HT-29 (cell line): ENCODE results near the gene NR6A1. TPM values are rescaled to one million over a fixed set of nuclear protein-coding genes. Genes with fewer than 3 reads are reported as not detected.

Experiments
- DNase-seq: peaks from one replicate; pipeline ENCODE4 v3.0.0-alpha.2; 2015; ENCODE audit warnings: low spot score
- total RNA-seq: library from RNA; depleted of rRNA; stranded (reverse); fragments of >200 nt; shearing (Covaris generic); gene quantifications from 2 replicates; pipeline ENCODE4 v1.2.3, GENCODE V29; 2014

Gene NR6A1
- total RNA-seq, 1 experiment from 2014 or later: 4.7 TPM

GRCh38 chr9:124660341-124660801 is 110.7 kb downstream of the NR6A1 start:
- DNase-seq: peak; percentile 70

- DNase-seq: peak; percentile 83
These were observed 111.9 kb downstream of the NR6A1 start for GRCh38 chr9:124659099-124659659.

GRCh38 chr9:124658165-124659017 is 112.7 kb downstream of the NR6A1 start:
- DNase-seq: peak; percentile 92

GRCh38 chr9:124657516-124657915 is 113.6 kb downstream of the NR6A1 start:
- DNase-seq: no peak

GRCh38 chr9:124654431-124654830 is 116.7 kb downstream of the NR6A1 start:
- no peak for DNase-seq

GRCh38 chr9:124652615-124653393 is 118.3 kb downstream of the NR6A1 start:
- DNase-seq: no peak

- no peak for DNase-seq
These were observed 118.9 kb downstream of the NR6A1 start for GRCh38 chr9:124652203-124652602.

GRCh38 chr9:124645274-124645673 is 125.8 kb downstream of the NR6A1 start:
- DNase-seq: no peak

- no peak for DNase-seq
These were observed 131.5 kb downstream of the NR6A1 start for GRCh38 chr9:124639637-124640036.

- no peak for DNase-seq
These were observed 135.8 kb downstream of the NR6A1 start for GRCh38 chr9:124635285-124635684.

GRCh38 chr9:124632077-124632621 is 139.0 kb downstream of the NR6A1 start:
- DNase-seq: no peak

GRCh38 chr9:124631326-124631725 is 139.8 kb downstream of the NR6A1 start:
- DNase-seq: no peak

GRCh38 chr9:124629600-124629999 is 141.5 kb downstream of the NR6A1 start:
- no peak for DNase-seq

- DNase-seq: no peak
These were observed 142.4 kb downstream of the NR6A1 start for GRCh38 chr9:124628741-124629140.

- DNase-seq: no peak
These were observed 144.8 kb downstream of the NR6A1 start for GRCh38 chr9:124626276-124626675.

GRCh38 chr9:124625087-124625486 is 146.0 kb downstream of the NR6A1 start:
- no peak for DNase-seq

GRCh38 chr9:124624735-124624992 is 146.4 kb downstream of the NR6A1 start:
- DNase-seq: no peak

- no peak for DNase-seq
These were observed 147.0 kb downstream of the NR6A1 start for GRCh38 chr9:124623966-124624734.

- DNase-seq: no peak
These were observed 148.2 kb downstream of the NR6A1 start for GRCh38 chr9:124622882-124623281.

- no peak for DNase-seq
These were observed 149.5 kb downstream of the NR6A1 start for GRCh38 chr9:124621371-124622328.
